C4-2B (cell line): ENCODE data around the gene NME9.

Experiments
- CTCF ChIP-seq: fragments of 450-650 bp; conservative IDR thresholded peaks from 2 replicates; pipeline ENCODE4 v1.5.1; 2017; ENCODE audit warnings: mild to moderate bottlenecking
- ZFX ChIP-seq: fragments of 450-650 bp; IDR thresholded peaks from 2 replicates; pipeline ENCODE4 v1.6.1; 2017

GRCh38 chr3:138267083-138267482, 62.6 kb downstream of the NME9 start:
- no peak for TF ChIP-seq CTCF
- TF ChIP-seq ZFX: no peak
